Neural cell (in vitro differentiated cells): Measurements from ENCODE around the gene MIGA1. TPM values are rescaled to one million over a fixed set of nuclear protein-coding genes. Genes with fewer than 3 reads are reported as not detected.

ENCODE experiments used
- H2AFZ ChIP-seq: fragments of 200-600, 300-800 bp; sonication (generic), shearing (Covaris generic); 2 replicates; pipeline ENCODE4 v1.6.0; 2014; ENCODE audit warnings: low read depth, mild to moderate bottlenecking, antibody characterized with exemption, low read length, moderate library complexity
- H3F3A ChIP-seq: fragments of 200-600 bp; shearing (Covaris generic); 2 replicates; pipeline ENCODE4 v1.6.1; 2016; ENCODE audit warnings: mild to moderate bottlenecking, moderate library complexity, mixed read lengths, antibody characterized with exemption, low read length; ENCODE audit not compliant: insufficient read depth, poor library complexity, severe bottlenecking
- H3K27ac ChIP-seq: fragments of 200-600, 300-800 bp; sonication (generic), shearing (Covaris generic); 2 replicates; pipeline ENCODE4 v1.5.1; 2014; ENCODE audit warnings: mild to moderate bottlenecking, low read length, moderate library complexity
- H3K27me3 ChIP-seq: fragments of 300-800, 200-600 bp; sonication (generic), shearing (Covaris generic); 2 replicates; pipeline ENCODE4 v1.6.0; 2014; ENCODE audit warnings: mild to moderate bottlenecking, low read depth, low read length, moderate library complexity; ENCODE audit not compliant: insufficient read depth
- H3K36me3 ChIP-seq: fragments of 300-800, 200-600 bp; sonication (generic), shearing (Covaris generic); 2 replicates; pipeline ENCODE4 v1.5.1; 2014; ENCODE audit warnings: mild to moderate bottlenecking, antibody characterized with exemption, low read length, moderate library complexity; ENCODE audit not compliant: insufficient read depth
- H3K4me2 ChIP-seq: fragments of 300-800, 200-600 bp; sonication (generic), shearing (Covaris generic); 2 replicates; pipeline ENCODE4 v1.6.0; 2014; ENCODE audit warnings: mild to moderate bottlenecking, low read length
- H3K4me3 ChIP-seq: fragments of 300-800, 200-600 bp; sonication (generic), shearing (Covaris generic); 2 replicates; pipeline ENCODE4 v1.5.1; 2014; ENCODE audit warnings: mild to moderate bottlenecking, low read length, moderate library complexity
- H3K79me2 ChIP-seq: fragments of 200-600 bp; shearing (Covaris generic); replicated peaks from 2 replicates; pipeline ENCODE4 v1.6.0; 2014; ENCODE audit warnings: mild to moderate bottlenecking, low read length, moderate library complexity; ENCODE audit not compliant: insufficient read depth
- H3K9ac ChIP-seq: fragments of 300-800, 200-600 bp; sonication (generic), shearing (Covaris generic); 2 replicates; pipeline ENCODE4 v1.6.1; 2016; ENCODE audit warnings: mild to moderate bottlenecking, low read length, mixed read lengths
- H3K9me2 ChIP-seq: fragments of 200-600 bp; shearing (Covaris generic); 2 replicates; pipeline ENCODE4 v1.6.1; 2016; ENCODE audit warnings: mild to moderate bottlenecking, low read length, mixed read lengths; ENCODE audit not compliant: insufficient read depth
- H3K9me3 ChIP-seq: fragments of 200-600, 300-800 bp; sonication (generic), shearing (Covaris generic); 2 replicates; pipeline ENCODE4 v1.6.1; 2016; ENCODE audit warnings: mild to moderate bottlenecking, mixed run types, low read length, moderate library complexity, mixed read lengths
- H4K20me1 ChIP-seq: fragments of 200-600 bp; shearing (Covaris generic); 2 replicates; pipeline ENCODE4 v1.6.1; 2016; ENCODE audit warnings: mild to moderate bottlenecking, mixed run types; ENCODE audit not compliant: insufficient read depth
- CTCF ChIP-seq: fragments of 450-650 bp; IDR thresholded peaks from 2 replicates; pipeline ENCODE4 v1.5.1; 2014; ENCODE audit warnings: antibody characterized with exemption, mild to moderate bottlenecking, moderate library complexity; ENCODE audit not compliant: poor library complexity, severe bottlenecking
- EP300 ChIP-seq: fragments of 450-650 bp; conservative IDR thresholded peaks from 2 replicates; pipeline ENCODE4 v1.6.1; 2014; ENCODE audit warnings: antibody characterized with exemption, mild to moderate bottlenecking, moderate library complexity; ENCODE audit not compliant: poor library complexity, severe bottlenecking
- EZH2 ChIP-seq: fragments of 200-600, 300-800 bp; shearing (Covaris generic), sonication (generic); IDR thresholded peaks from 2 replicates; pipeline ENCODE4 v1.6.1; 2014; ENCODE audit warnings: antibody characterized with exemption, low read length, borderline replicate concordance, mild to moderate bottlenecking; ENCODE audit not compliant: insufficient read depth, poor library complexity, severe bottlenecking
- MXI1 ChIP-seq: fragments of 450-650 bp; conservative IDR thresholded peaks from 2 replicates; pipeline ENCODE4 v1.6.1; 2014; ENCODE audit warnings: antibody characterized with exemption, mild to moderate bottlenecking; ENCODE audit not compliant: poor library complexity, severe bottlenecking
- POLR2AphosphoS5 ChIP-seq: IDR thresholded peaks from 2 replicates; pipeline ENCODE4 v1.6.1; 2012
- RAD21 ChIP-seq: fragments of 450-650 bp; conservative IDR thresholded peaks from 2 replicates; pipeline ENCODE4 v1.6.1; 2014; ENCODE audit warnings: antibody characterized with exemption, mild to moderate bottlenecking, moderate library complexity
- REST ChIP-seq: IDR thresholded peaks from 2 replicates; pipeline ENCODE4 v1.6.1; 2012; ENCODE audit warnings: borderline replicate concordance
- SMC3 ChIP-seq: fragments of 450-650 bp; conservative IDR thresholded peaks from 2 replicates; pipeline ENCODE4 v1.6.1; 2014; ENCODE audit warnings: antibody characterized with exemption, mild to moderate bottlenecking, moderate library complexity; ENCODE audit not compliant: poor library complexity
- TAF1 ChIP-seq: IDR thresholded peaks from 2 replicates; pipeline ENCODE4 v1.6.1; 2012; ENCODE audit warnings: low read depth
- polyA plus RNA-seq: library from polyadenylated mRNA; depleted of rRNA; stranded (reverse); fragments of >200 nt; gene quantifications from 2 replicates; pipeline ENCODE4 v1.2.3, GENCODE V29; 2014

Gene MIGA1
- polyA plus RNA-seq, 1 donor from 2014 or later: 10.8 TPM

- H3K36me3 ChIP-seq: no peaks in the 10 kb centered on the region
- TF ChIP-seq TAF1 (no peak), REST (no peak), POLR2AphosphoS5 (no peak), CTCF (no peak), EZH2 (no peak), EP300 (no peak), MXI1 (no peak), RAD21 (no peak), SMC3 (no peak)
- no peak overlapping the region for H3K4me2 ChIP-seq
- H3K9me2 ChIP-seq: no peaks in the 10 kb centered on the region
- no peaks in the 10 kb centered on the region for H3K27me3 ChIP-seq
- H3F3A ChIP-seq: no peaks in the 10 kb centered on the region
- no peak overlapping the region for H3K27ac ChIP-seq
- no peak overlapping the region for H2AFZ ChIP-seq
- H3K79me2 ChIP-seq: no peaks in the 10 kb centered on the region
- H3K9me3 ChIP-seq: no peaks in the 10 kb centered on the region
- H4K20me1 ChIP-seq: no peaks in the 10 kb centered on the region
- H3K4me3 ChIP-seq: no peak overlapping the region
- no peak overlapping the region for H3K9ac ChIP-seq
Measured at GRCh38 chr1:77831566-77831965, 52.1 kb downstream of the MIGA1 start.

GRCh38 chr1:77831976-77832711 lies 52.7 kb downstream of the MIGA1 start:
- Histone ChIP-seq H3K27ac (no peak overlapping the region), H3K27me3 (no peaks in the 10 kb centered on the region), H3K9me3 (no peaks in the 10 kb centered on the region), H3K4me3 (no peak overlapping the region), H3K36me3 (no peaks in the 10 kb centered on the region), H3K9me2 (no peaks in the 10 kb centered on the region), H4K20me1 (no peaks in the 10 kb centered on the region), H3F3A (no peaks in the 10 kb centered on the region), H2AFZ (no peak overlapping the region), H3K9ac (no peak overlapping the region), H3K4me2 (no peak overlapping the region), H3K79me2 (no peaks in the 10 kb centered on the region)
- no peak for TF ChIP-seq TAF1
- TF ChIP-seq REST: no peak
- TF ChIP-seq EP300: no peak
- TF ChIP-seq POLR2AphosphoS5: no peak
- no peak for TF ChIP-seq SMC3
- no peak for TF ChIP-seq EZH2
- TF ChIP-seq CTCF: no peak
- TF ChIP-seq RAD21: no peak
- no peak for TF ChIP-seq MXI1
